ENCODE results near the gene TMC4.

- TF ChIP-seq, protein P1, sequence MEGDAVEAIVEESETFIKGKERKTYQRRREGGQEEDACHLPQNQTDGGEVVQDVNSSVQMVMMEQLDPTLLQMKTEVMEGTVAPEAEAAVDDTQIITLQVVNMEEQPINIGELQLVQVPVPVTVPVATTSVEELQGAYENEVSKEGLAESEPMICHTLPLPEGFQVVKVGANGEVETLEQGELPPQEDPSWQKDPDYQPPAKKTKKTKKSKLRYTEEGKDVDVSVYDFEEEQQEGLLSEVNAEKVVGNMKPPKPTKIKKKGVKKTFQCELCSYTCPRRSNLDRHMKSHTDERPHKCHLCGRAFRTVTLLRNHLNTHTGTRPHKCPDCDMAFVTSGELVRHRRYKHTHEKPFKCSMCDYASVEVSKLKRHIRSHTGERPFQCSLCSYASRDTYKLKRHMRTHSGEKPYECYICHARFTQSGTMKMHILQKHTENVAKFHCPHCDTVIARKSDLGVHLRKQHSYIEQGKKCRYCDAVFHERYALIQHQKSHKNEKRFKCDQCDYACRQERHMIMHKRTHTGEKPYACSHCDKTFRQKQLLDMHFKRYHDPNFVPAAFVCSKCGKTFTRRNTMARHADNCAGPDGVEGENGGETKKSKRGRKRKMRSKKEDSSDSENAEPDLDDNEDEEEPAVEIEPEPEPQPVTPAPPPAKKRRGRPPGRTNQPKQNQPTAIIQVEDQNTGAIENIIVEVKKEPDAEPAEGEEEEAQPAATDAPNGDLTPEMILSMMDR (IDR thresholded peaks at IDR 0.05): no peak
- no peak for TF ChIP-seq POLR2A (IDR thresholded peaks at IDR 0.05)
- TF ChIP-seq POLR2AphosphoS5 (IDR thresholded peaks at IDR 0.05): no peak
Measured at GRCh38 chr19:54197121-54197520, 24.2 kb upstream of the TMC4 start.
